GM12878 (cell line): ENCODE measurements around the gene LRP1B. TPM values are rescaled to one million over a fixed set of nuclear protein-coding genes. Genes with fewer than 3 reads are reported as not detected.

ENCODE experiments used
- ATAC-seq: fragments of 200-7000 bp; cut with Tn5 transposase; 3 replicates; pipeline ENCODE4 v1.9.1; 2020; ENCODE audit warnings: mild to moderate bottlenecking, moderate library complexity
- BruUV-seq: library from RNA; stranded (reverse); fragments of 400-500 nt; replicated peaks from 2 replicates; lab custom pipeline; 2021; lab: Mats Ljungman, UMichigan
- CTCF ChIA-PET: fragments of 300-600 bp; sonication (Branson Sonifier 250); formaldehyde crosslinking; extraction: SDS; loops from one replicate; lab custom pipeline; 2021; ENCODE audit warnings: inconsistent platforms; lab: Yijun Ruan, JAX
- POLR2A ChIA-PET: fragments of 350-600 bp; formaldehyde crosslinking; extraction: SDS; loops from one replicate; lab custom pipeline; 2021; ENCODE audit warnings: inconsistent platforms; lab: Charles Lee
- RAD21 ChIA-PET: fragments of 300-600 bp; sonication (Branson Sonifier 250); formaldehyde crosslinking; loops from one replicate; lab custom pipeline; 2023; ENCODE audit warnings: antibody characterized with exemption; ENCODE audit not compliant: unreplicated experiment; lab: Charles Lee
- SMC1A ChIA-PET: fragments of 300-600 bp; sonication (Branson Sonifier 250); formaldehyde crosslinking; loops from one replicate; lab custom pipeline; 2023; ENCODE audit not compliant: unreplicated experiment, uncharacterized antibody; lab: Charles Lee
- DNase-seq: peaks from one replicate; pipeline ENCODE4 v3.0.0-alpha.2; 2011; ENCODE audit warnings: low read depth, low spot score
- FAIRE-seq: peaks from 3 replicates; lab custom pipeline; 2011; peaks lifted over from hg19 to GRCh38; lab: Jason Lieb, UNC
- H2AFZ ChIP-seq: 2 replicates; pipeline ENCODE4 v1.6.0; 2011; ENCODE audit warnings: low read depth, low read length, control low read depth; ENCODE audit not compliant: control insufficient read depth
- H3K27ac ChIP-seq: 2 replicates; pipeline ENCODE4 v1.5.1; 2011; ENCODE audit warnings: control low read depth; ENCODE audit not compliant: control insufficient read depth, insufficient read depth
- H3K27me3 ChIP-seq, 2 experiments: replicated peaks in 1 of 2; 2 replicates each; pipeline versions ENCODE4 v1.6.0 to v1.6.1; 2011; ENCODE audit warnings: low read length in 1 of 2; ENCODE audit not compliant: control insufficient read depth in 2 of 2, insufficient read depth in 2 of 2
- H3K36me3 ChIP-seq, 2 experiments: 2 replicates each; pipeline ENCODE4 v1.5.1; 2011; ENCODE audit warnings: low read length in 1 of 2; ENCODE audit not compliant: control insufficient read depth in 2 of 2, insufficient read depth in 2 of 2
- H3K4me1 ChIP-seq: 2 replicates; pipeline ENCODE4 v1.6.1; 2011; ENCODE audit warnings: mild to moderate bottlenecking, low read length, moderate library complexity, mixed read lengths; ENCODE audit not compliant: control insufficient read depth, insufficient read depth
- H3K4me2 ChIP-seq: 2 replicates; pipeline ENCODE4 v1.6.0; 2011; ENCODE audit warnings: control low read depth; ENCODE audit not compliant: control insufficient read depth, insufficient read depth
- H3K4me3 ChIP-seq: fragments of 200-600 bp; sonication (generic); 2 replicates; pipeline ENCODE4 v1.5.1; 2016
- H3K79me2 ChIP-seq: 2 replicates; pipeline ENCODE4 v1.6.0; 2011; ENCODE audit warnings: low read length; ENCODE audit not compliant: control insufficient read depth, insufficient read depth
- H3K9ac ChIP-seq: 2 replicates; pipeline ENCODE4 v1.8.0; 2011; ENCODE audit warnings: low read length, control low read depth, mixed read lengths; ENCODE audit not compliant: control insufficient read depth, insufficient read depth
- H3K9me3 ChIP-seq: replicated peaks from 3 replicates; pipeline ENCODE4 v1.5.1; 2011; ENCODE audit warnings: mild to moderate bottlenecking, low read length; ENCODE audit not compliant: control insufficient read depth, insufficient read depth
- H4K20me1 ChIP-seq: 2 replicates; pipeline ENCODE4 v1.6.0; 2011; ENCODE audit not compliant: control insufficient read depth, insufficient read depth
- BHLHE40 ChIP-seq, 2 experiments: fragments of 450-650 bp in 1 of 2; IDR thresholded peaks; 2 replicates each; pipeline ENCODE4 v1.6.1; 2011 to 2017; ENCODE audit warnings: low read depth in 2 of 2, borderline replicate concordance in 1 of 2, improper control_type of control experiment in 1 of 2, low read length in 1 of 2, mild to moderate bottlenecking in 1 of 2
- FOXK2 ChIP-seq: fragments of 450-650 bp; IDR thresholded peaks from 2 replicates; pipeline ENCODE4 v1.6.1; 2017; ENCODE audit warnings: mild to moderate bottlenecking, moderate library complexity
- NFYB ChIP-seq: IDR thresholded peaks from 2 replicates; pipeline ENCODE4 v1.6.1; 2011; ENCODE audit warnings: low read depth, mild to moderate bottlenecking, low read length, improper control_type of control experiment, moderate library complexity; ENCODE audit not compliant: insufficient read depth
- RELA ChIP-seq: fragments of 450-650 bp; IDR thresholded peaks from 2 replicates; pipeline ENCODE4 v1.8.0; 2014; ENCODE audit warnings: borderline replicate concordance; ENCODE audit not compliant: partially characterized antibody
- ZNF384 ChIP-seq: IDR thresholded peaks from 2 replicates; pipeline ENCODE4 v1.6.1; 2012; ENCODE audit warnings: low read depth, mild to moderate bottlenecking, low read length, improper control_type of control experiment, borderline replicate concordance
- WGBS: methylation state at CpG from one replicate; pipeline ENCODE4 v1.1.6; 2016; ENCODE audit warnings: low lambda C conversion rate; ENCODE audit not compliant: insufficient replicate concordance, insufficient coverage; ENCODE audit errors: missing lambda C conversion rate; 5-methylcytosine and 5-hydroxymethylcytosine counted together
- in situ Hi-C: fragments of 300-500 bp; cut with MboI; formaldehyde crosslinking; loops from 9 replicates; pipeline ENCODE4 v1.14.3; 2018; ENCODE audit warnings: mixed read lengths
- intact Hi-C: fragments of 100-400 bp; cut with micrococcal nuclease; formaldehyde crosslinking; loops from one replicate; pipeline ENCODE4 v1.14.2; 2022; ENCODE audit not compliant: unreplicated experiment
- polyA plus RNA-seq, 11 experiments: library from polyadenylated mRNA; depleted of rRNA in 4 of 11; unstranded in 6 of 11; stranded (reverse) in 5 of 11; fragments of >200 nt; fragmentation: Nextera tagmentation in 4 of 11; fragmentation: Illumina TruSeq in 1 of 11; extraction: Ambion mirVana in 4 of 11; extraction: Trizol in 1 of 11; gene quantifications; 1 replicate in 1 of 11; 2 replicates in 10 of 11; pipeline versions ENCODE4 v1.2.1 to v1.2.3, GENCODE V29; 2011 to 2016; ENCODE audit warnings: inconsistent platforms in 2 of 11, missing spikeins in 2 of 11, low read depth in 1 of 11
- total RNA-seq, 4 experiments: library from RNA; depleted of rRNA in 3 of 4; stranded (reverse); fragments of >200 nt in 3 of 4; fragmentation: Illumina TruSeq in 1 of 4; extraction: Trizol in 1 of 4; gene quantifications; 2 replicates each; pipeline versions ENCODE4 v1.2.1 to v1.2.3, GENCODE V29; 2013 to 2021
- TF ChIP-seq, protein P1 (sequence below): IDR thresholded peaks from 2 replicates; pipeline ENCODE4 v1.6.1; 2012; ENCODE audit warnings: low read length, inconsistent platforms

The LRP1B gene
- total and polyA plus RNA-seq, 10 of the 15 experiments (the other 5 are each of a cell fraction or from before 2014, with no cell fraction given), result under 0.01 to 0.06 (median 0.03) TPM; not detected in 5

DNA sequence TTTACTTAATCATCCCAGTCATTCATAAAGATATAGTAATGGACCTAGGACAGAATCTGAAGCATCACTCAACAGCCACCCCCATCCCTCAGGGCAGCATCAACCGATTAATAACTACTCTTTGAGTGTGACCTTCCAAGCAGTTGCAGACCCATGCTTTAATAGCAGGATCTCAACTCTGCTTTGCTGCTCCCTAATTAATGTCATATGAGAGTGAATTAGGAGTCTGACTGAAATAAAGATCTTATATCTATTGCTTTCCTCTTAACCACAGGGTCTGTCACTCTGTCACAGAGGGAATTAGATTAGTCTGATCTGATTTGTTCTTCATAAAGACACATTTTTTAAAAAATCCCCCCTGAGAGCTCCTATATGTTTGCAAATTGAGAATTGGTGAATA lies 46.1 kb upstream of the LRP1B start:
- ChIA-PET CTCF (no interaction called here), POLR2A (no interaction called here)
- no peaks in the 10 kb centered on the region for H3K9me3 ChIP-seq
- DNase-seq (no peak), FAIRE-seq (no peak)
- H3K4me3 ChIP-seq, result no peak overlapping the region
- H4K20me1 ChIP-seq, result no peaks in the 10 kb centered on the region
- TF ChIP-seq FOXK2 (no peak), BHLHE40 (IDR thresholded peaks at IDR 0.05; ENCODE audit: borderline replicate concordance in 1 of 2, low read depth in 2 of 2, low read length in 1 of 2) (no peak), NFYB (no peak), ZNF384 (no peak), RELA (no peak)
- TF ChIP-seq, protein P1, sequence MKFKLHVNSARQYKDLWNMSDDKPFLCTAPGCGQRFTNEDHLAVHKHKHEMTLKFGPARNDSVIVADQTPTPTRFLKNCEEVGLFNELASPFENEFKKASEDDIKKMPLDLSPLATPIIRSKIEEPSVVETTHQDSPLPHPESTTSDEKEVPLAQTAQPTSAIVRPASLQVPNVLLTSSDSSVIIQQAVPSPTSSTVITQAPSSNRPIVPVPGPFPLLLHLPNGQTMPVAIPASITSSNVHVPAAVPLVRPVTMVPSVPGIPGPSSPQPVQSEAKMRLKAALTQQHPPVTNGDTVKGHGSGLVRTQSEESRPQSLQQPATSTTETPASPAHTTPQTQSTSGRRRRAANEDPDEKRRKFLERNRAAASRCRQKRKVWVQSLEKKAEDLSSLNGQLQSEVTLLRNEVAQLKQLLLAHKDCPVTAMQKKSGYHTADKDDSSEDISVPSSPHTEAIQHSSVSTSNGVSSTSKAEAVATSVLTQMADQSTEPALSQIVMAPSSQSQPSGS, result no peak
- TF ChIP-seq, all 136 proteins: peak for 0
- BruUV-seq, result no TSS peak
- in situ Hi-C loops, result no loop called here
- Histone ChIP-seq H3K27me3 (no peaks in the 10 kb centered on the region), H3K27ac (no peak overlapping the region), H3K79me2 (no peaks in the 10 kb centered on the region), H3K4me2 (no peak overlapping the region), H3K4me1 (no peaks in the 10 kb centered on the region), H3K9ac (no peak overlapping the region), H3K36me3 (no peaks in the 10 kb centered on the region), H2AFZ (no peak overlapping the region)
- WGBS, result 5% methylated on average over 1 of the region's 1 CpG
- RAD21 ChIA-PET, result no interaction called here
- no peak for ATAC-seq
- intact Hi-C loops, result no loop called here
- SMC1A ChIA-PET, result no interaction called here
